ENCODE results near the gene KRT80. TPM values are rescaled to one million over a fixed set of nuclear protein-coding genes. Genes with fewer than 3 reads are reported as not detected.

KRT80 gene
- total RNA-seq, 1 experiment from 2014 or later, result not detected

DNA sequence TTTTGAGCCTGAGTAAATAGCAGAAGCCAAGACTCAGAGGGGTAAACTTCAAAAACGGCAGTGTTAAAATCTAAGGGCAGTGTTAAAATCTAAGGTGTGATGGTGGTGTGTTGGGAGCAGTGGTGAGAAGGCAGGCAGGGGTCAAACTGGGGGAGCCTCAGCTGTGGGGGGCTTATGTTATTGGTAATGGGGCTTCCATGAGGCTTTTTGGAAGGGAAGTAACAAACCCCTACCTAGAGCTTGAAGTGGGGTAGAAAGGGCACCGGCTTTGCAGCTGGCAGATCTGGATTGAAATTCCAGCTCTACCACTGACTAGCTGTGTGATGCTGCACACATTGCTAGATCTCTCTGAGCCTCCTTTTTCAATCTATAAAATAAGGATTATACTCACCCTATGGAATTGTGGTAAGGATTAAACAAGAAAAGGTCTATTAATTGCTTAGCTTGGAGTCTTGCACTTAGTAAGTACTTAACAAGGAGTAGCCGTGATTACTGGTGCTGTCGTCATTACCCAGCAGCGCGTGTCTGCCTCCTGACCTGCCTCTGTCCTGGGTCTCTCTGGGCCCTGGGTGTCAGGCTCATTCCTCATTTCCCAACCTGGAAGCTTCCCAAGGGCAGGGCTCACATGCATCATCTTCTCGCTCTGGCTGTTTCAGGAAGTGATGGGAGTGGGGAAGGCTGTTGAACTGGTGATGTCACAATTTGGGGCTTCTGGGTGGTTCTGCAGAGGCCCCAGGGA is 18.5 kb upstream of the KRT80 start:
- Histone ChIP-seq H3K4me1 (ENCODE audit: low read length) (0 out of 2 replicates have a peak, but pooled peaks cover 4% of the 10 kb centered on the region), H2AFZ (ENCODE audit: low read length) (no peak overlapping the region), H3K9me2 (replicated peaks; ENCODE audit: insufficient read depth, low read length) (no peaks in the 10 kb centered on the region), H3K36me3 (ENCODE audit: insufficient read depth, low read length) (no peaks in the 10 kb centered on the region), H3K79me2 (ENCODE audit: low read length) (no peaks in the 10 kb centered on the region), H3K4me2 (ENCODE audit: low read depth, low read length, poor library complexity, severe bottlenecking) (no peak overlapping the region), H3K9ac (ENCODE audit: low read length) (no peak overlapping the region), H3K27ac (ENCODE audit: low read length) (no peak overlapping the region), H3K4me3 (ENCODE audit: low read length) (no peak overlapping the region), H3K27me3 (ENCODE audit: low read length) (no peaks in the 10 kb centered on the region), H3K9me3 (ENCODE audit: low read length) (no peaks in the 10 kb centered on the region), H4K20me1 (ENCODE audit: insufficient read depth, low read depth, low read length) (no peaks in the 10 kb centered on the region)
- DNase-seq, result no peak

DNA sequence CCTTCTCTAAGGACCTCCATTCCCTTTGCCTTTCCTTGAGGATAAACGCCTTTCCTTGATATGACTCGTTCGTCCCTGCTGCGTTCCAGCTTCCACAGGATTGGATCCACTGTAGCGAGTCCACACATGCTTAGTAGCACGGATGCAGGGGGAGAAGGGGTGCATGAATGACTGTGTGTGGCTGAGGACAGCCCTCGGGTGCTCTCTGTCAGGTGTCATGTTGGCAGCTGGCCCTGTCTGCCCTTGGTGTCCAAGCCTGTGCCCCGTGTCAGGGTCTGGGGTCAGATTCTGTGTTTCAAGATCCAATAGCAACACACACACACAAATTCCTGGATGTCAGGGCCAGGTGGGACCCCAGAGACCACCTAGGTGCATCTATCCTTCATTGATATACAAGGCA is 17.5 kb upstream of the KRT80 start:
- H3K9me3 ChIP-seq (ENCODE audit: low read length), result no peaks in the 10 kb centered on the region
- H2AFZ ChIP-seq (ENCODE audit: low read length), result no peak overlapping the region
- no peaks in the 10 kb centered on the region for H4K20me1 ChIP-seq (ENCODE audit: insufficient read depth, low read depth, low read length)
- no peak overlapping the region for H3K4me2 ChIP-seq (ENCODE audit: low read depth, low read length, poor library complexity, severe bottlenecking)
- H3K27me3 ChIP-seq (ENCODE audit: low read length), result no peaks in the 10 kb centered on the region
- H3K9ac ChIP-seq (ENCODE audit: low read length), result no peak overlapping the region
- H3K36me3 ChIP-seq (ENCODE audit: insufficient read depth, low read length), result no peaks in the 10 kb centered on the region
- DNase-seq, result no peak
- H3K79me2 ChIP-seq (ENCODE audit: low read length), result no peaks in the 10 kb centered on the region
- H3K9me2 ChIP-seq (replicated peaks; ENCODE audit: insufficient read depth, low read length), result no peaks in the 10 kb centered on the region
- no peak overlapping the region for H3K4me3 ChIP-seq (ENCODE audit: low read length)
- H3K27ac ChIP-seq (ENCODE audit: low read length), result no peak overlapping the region
- H3K4me1 ChIP-seq (ENCODE audit: low read length), result 0 out of 2 replicates have a peak, but pooled peaks cover 4% of the 10 kb centered on the region

DNA sequence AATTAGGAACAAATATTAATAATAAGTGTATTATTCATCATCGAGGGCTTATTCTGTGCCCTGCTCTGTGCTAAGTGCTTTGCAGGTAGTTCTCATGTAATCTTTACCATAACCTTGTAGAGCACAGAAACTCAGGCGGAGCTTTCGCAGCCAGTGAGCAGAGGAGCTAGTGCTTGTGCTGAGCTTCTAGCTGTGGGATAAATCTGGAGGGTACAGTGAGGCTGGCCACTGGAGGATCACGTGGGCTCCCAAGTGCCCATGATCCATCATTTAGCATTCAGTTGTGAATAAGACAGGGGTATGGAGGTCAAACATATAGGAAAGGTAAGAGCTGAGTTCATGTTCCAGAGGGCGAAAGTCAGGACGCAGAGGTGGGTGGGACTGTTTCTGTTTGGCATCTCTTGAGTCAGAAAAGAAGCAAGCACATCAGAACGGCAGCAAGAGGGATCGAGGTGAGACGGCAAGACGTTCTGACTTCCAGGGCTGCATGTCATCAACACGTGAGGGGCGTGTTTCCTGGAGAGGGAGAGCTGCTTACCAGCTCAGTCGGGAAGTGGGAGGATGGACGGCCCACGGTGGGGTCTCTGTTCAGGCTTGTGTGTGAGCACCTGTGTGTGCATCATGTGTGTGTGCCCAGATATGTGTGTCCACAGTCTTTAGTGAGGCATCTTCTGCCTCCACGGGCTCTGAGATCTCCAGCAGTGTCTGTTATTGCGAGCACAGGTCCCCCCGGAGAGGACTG is 16.8 kb upstream of the KRT80 start:
- no peaks in the 10 kb centered on the region for H3K27me3 ChIP-seq (ENCODE audit: low read length)
- no peak overlapping the region for H2AFZ ChIP-seq (ENCODE audit: low read length)
- no peaks in the 10 kb centered on the region for H3K79me2 ChIP-seq (ENCODE audit: low read length)
- H3K27ac ChIP-seq (ENCODE audit: low read length), result no peak overlapping the region
- H3K9ac ChIP-seq (ENCODE audit: low read length), result no peak overlapping the region
- no peak overlapping the region for H3K4me2 ChIP-seq (ENCODE audit: low read depth, low read length, poor library complexity, severe bottlenecking)
- H3K9me3 ChIP-seq (ENCODE audit: low read length), result no peaks in the 10 kb centered on the region
- no peak for DNase-seq
- no peaks in the 10 kb centered on the region for H3K36me3 ChIP-seq (ENCODE audit: insufficient read depth, low read length)
- 0 out of 2 replicates have a peak, but pooled peaks cover under 1% of the 10 kb centered on the region for H3K4me1 ChIP-seq (ENCODE audit: low read length)
- no peaks in the 10 kb centered on the region for H4K20me1 ChIP-seq (ENCODE audit: insufficient read depth, low read depth, low read length)
- no peaks in the 10 kb centered on the region for H3K9me2 ChIP-seq (replicated peaks; ENCODE audit: insufficient read depth, low read length)
- H3K4me3 ChIP-seq (ENCODE audit: low read length), result no peak overlapping the region

DNA sequence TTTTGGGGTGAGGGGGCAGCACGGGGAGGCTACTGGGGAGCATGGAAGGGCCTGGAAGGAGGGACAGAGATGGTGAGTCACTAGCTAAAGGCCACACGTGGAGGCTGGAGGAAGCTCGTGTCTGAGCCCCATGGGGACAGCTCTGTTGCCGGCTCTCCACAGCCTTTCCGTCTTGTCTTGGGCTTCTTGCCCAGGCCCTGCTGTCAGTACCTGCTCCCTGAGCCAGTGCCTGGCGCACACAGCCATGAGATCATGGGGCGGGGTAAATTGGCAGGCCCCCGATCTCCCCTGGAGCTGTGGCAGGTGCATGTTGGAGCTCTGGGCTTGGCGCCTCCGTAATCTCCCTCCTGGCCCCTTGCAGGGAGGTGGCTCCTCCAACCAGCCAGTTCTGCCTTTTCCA is 16.1 kb upstream of the KRT80 start:
- H3K27ac ChIP-seq (ENCODE audit: low read length), result no peak overlapping the region
- no peaks in the 10 kb centered on the region for H4K20me1 ChIP-seq (ENCODE audit: insufficient read depth, low read depth, low read length)
- no peak overlapping the region for H3K9ac ChIP-seq (ENCODE audit: low read length)
- no peaks in the 10 kb centered on the region for H3K36me3 ChIP-seq (ENCODE audit: insufficient read depth, low read length)
- no peaks in the 10 kb centered on the region for H3K4me1 ChIP-seq (ENCODE audit: low read length)
- no peaks in the 10 kb centered on the region for H3K27me3 ChIP-seq (ENCODE audit: low read length)
- no peaks in the 10 kb centered on the region for H3K9me3 ChIP-seq (ENCODE audit: low read length)
- no peaks in the 10 kb centered on the region for H3K9me2 ChIP-seq (replicated peaks; ENCODE audit: insufficient read depth, low read length)
- no peaks in the 10 kb centered on the region for H3K79me2 ChIP-seq (ENCODE audit: low read length)
- H3K4me3 ChIP-seq (ENCODE audit: low read length), result no peak overlapping the region
- H2AFZ ChIP-seq (ENCODE audit: low read length), result no peak overlapping the region
- H3K4me2 ChIP-seq (ENCODE audit: low read depth, low read length, poor library complexity, severe bottlenecking), result no peak overlapping the region
- DNase-seq, result no peak

DNA sequence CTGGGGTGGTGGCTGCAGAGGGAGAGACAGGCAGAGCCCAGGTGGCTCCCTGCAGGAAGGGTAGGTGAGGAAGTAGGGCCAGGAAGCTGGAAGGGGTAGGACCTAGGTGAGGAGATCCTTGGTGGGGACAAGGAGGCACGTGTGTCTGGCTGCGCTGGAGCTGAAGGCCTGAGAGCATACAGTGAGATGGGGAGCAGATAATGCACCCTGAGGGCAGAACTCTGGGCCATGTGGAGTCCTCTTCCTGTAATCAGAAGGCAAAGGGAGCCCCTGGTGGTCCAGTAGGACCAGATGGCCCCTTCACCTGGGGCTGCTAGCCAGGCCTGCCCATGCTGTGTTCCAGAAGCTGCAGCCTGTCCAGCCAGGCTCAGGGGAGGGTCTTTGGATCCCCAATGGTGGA is 15.3 kb upstream of the KRT80 start:
- H3K9me3 ChIP-seq (ENCODE audit: low read length), result no peaks in the 10 kb centered on the region
- H3K4me1 ChIP-seq (ENCODE audit: low read length), result no peaks in the 10 kb centered on the region
- H3K4me2 ChIP-seq (ENCODE audit: low read depth, low read length, poor library complexity, severe bottlenecking), result no peak overlapping the region
- H3K9me2 ChIP-seq (replicated peaks; ENCODE audit: insufficient read depth, low read length), result no peaks in the 10 kb centered on the region
- H3K9ac ChIP-seq (ENCODE audit: low read length), result no peak overlapping the region
- H3K27me3 ChIP-seq (ENCODE audit: low read length), result no peaks in the 10 kb centered on the region
- no peak overlapping the region for H2AFZ ChIP-seq (ENCODE audit: low read length)
- H4K20me1 ChIP-seq (ENCODE audit: insufficient read depth, low read depth, low read length), result no peaks in the 10 kb centered on the region
- no peak overlapping the region for H3K4me3 ChIP-seq (ENCODE audit: low read length)
- no peak overlapping the region for H3K27ac ChIP-seq (ENCODE audit: low read length)
- DNase-seq, result no peak
- H3K36me3 ChIP-seq (ENCODE audit: insufficient read depth, low read length), result no peaks in the 10 kb centered on the region
- H3K79me2 ChIP-seq (ENCODE audit: low read length), result no peaks in the 10 kb centered on the region

DNA sequence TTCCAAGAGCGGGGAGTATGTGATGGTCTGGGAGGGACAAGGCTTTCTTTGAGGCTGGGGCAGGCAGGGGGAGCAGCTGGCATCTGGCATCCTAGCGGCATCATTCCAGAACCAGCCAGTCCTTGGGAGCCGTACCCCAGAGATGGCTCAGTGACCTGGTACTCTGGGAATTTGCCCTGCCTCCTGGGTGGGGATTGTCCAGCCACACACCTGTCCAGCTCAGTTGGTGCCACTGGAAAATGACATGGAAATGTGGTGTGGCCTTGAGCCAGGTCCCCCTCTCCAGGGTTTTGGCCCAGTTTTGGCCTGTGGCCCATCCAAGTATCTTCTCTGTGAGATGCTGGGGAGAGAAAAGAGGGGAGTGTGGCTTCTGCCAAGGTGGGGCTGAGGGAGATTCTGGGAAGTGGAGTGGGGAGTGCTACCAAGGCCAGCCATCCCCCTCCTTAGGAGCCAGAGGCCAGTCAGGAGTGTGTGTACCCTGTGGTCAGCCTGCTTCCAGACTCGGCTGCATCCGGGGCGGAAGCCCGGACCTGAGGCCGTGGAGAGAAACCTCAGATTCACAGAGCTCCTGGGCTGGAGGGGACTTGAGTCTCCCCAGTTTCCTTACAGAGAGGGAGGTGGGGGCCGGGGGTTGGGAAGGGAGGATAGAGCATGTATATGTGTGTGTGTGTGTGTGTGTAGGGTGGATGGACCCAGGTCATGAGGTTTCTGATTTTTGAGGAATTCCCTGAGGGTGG is 14.7 kb upstream of the KRT80 start:
- H3K9me3 ChIP-seq (ENCODE audit: low read length), result no peaks in the 10 kb centered on the region
- H4K20me1 ChIP-seq (ENCODE audit: insufficient read depth, low read depth, low read length), result no peaks in the 10 kb centered on the region

DNA sequence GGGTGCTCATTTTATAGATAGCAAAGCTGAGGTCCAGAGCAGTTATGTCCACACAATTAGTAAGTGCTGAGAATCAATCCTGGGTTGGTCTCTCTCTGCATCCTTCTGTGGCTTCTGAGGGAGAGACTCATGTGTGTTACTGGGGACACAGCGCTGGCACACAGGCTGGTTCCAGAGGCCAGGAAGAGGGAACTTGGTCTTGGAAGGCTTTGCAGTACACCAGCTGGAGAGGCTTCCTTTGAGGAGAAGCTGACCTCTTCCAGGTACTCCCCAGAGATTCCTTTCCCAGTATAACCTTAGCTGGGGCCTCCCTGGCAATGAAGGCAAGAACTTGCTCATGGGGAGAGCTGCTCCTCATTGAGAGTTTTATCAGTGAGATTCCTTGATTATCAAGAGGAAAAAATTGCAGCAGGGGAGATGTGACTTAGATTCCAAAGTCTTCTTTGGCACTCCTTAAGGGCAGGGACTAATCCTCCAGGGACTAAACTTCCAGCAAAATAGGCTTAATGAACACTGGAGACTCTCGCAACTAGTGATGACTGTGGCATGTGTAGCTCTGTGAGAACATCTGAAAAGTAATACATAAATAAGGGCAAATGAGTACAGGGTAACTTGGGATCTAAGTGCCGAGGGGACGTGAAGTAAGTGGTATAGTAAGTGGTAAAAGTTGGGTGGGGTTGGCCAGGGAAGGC is 13.9 kb upstream of the KRT80 start:
- Histone ChIP-seq H3K36me3 (ENCODE audit: insufficient read depth, low read length) (no peaks in the 10 kb centered on the region), H3K9me2 (replicated peaks; ENCODE audit: insufficient read depth, low read length) (no peaks in the 10 kb centered on the region), H3K4me1 (ENCODE audit: low read length) (no peaks in the 10 kb centered on the region), H3K27me3 (ENCODE audit: low read length) (no peaks in the 10 kb centered on the region), H3K79me2 (ENCODE audit: low read length) (no peaks in the 10 kb centered on the region), H2AFZ (ENCODE audit: low read length) (no peak overlapping the region), H3K4me3 (ENCODE audit: low read length) (no peak overlapping the region), H4K20me1 (ENCODE audit: insufficient read depth, low read depth, low read length) (no peaks in the 10 kb centered on the region), H3K9ac (ENCODE audit: low read length) (no peak overlapping the region), H3K9me3 (ENCODE audit: low read length) (no peaks in the 10 kb centered on the region), H3K27ac (ENCODE audit: low read length) (no peak overlapping the region), H3K4me2 (ENCODE audit: low read depth, low read length, poor library complexity, severe bottlenecking) (no peak overlapping the region)
- no peak for DNase-seq

More for the DNA sequence above, 14.7 kb upstream of the KRT80 start:
- no peaks in the 10 kb centered on the region for H3K79me2 ChIP-seq (ENCODE audit: low read length)
- no peaks in the 10 kb centered on the region for H3K9me2 ChIP-seq (replicated peaks; ENCODE audit: insufficient read depth, low read length)
- H3K4me1 ChIP-seq (ENCODE audit: low read length), result no peaks in the 10 kb centered on the region
- H3K4me2 ChIP-seq (ENCODE audit: low read depth, low read length, poor library complexity, severe bottlenecking), result no peak overlapping the region
- no peaks in the 10 kb centered on the region for H3K27me3 ChIP-seq (ENCODE audit: low read length)
- no peak overlapping the region for H3K27ac ChIP-seq (ENCODE audit: low read length)
- DNase-seq, result no peak
- no peak overlapping the region for H3K9ac ChIP-seq (ENCODE audit: low read length)
- no peak overlapping the region for H2AFZ ChIP-seq (ENCODE audit: low read length)
- no peaks in the 10 kb centered on the region for H3K36me3 ChIP-seq (ENCODE audit: insufficient read depth, low read length)
- H3K4me3 ChIP-seq (ENCODE audit: low read length), result no peak overlapping the region

Data from Karpas-422 (cell line).